Fibroblast of the conjunctiva (primary cell): ENCODE results near the gene SPEN.

Experiments used
- DNase-seq: peaks from one replicate; pipeline ENCODE4 v3.0.0-alpha.2; 2010; ENCODE audit warnings: low read depth

Gene SPEN

GRCh38 chr1:15937706-15938168 is 90.2 kb downstream of the SPEN start:
- DNase-seq: no peak

GRCh38 chr1:15938628-15939161 is 91.2 kb downstream of the SPEN start:
- no peak for DNase-seq

GRCh38 chr1:15939181-15940109 is 91.9 kb downstream of the SPEN start:
- DNase-seq: no peak

- DNase-seq: no peak
Observed at GRCh38 chr1:15940110-15941043, 92.9 kb downstream of the SPEN start.

GRCh38 chr1:15941044-15941840 is 93.7 kb downstream of the SPEN start:
- no peak for DNase-seq

- no peak for DNase-seq
Observed at GRCh38 chr1:15941899-15942660, 94.6 kb downstream of the SPEN start.

DNA sequence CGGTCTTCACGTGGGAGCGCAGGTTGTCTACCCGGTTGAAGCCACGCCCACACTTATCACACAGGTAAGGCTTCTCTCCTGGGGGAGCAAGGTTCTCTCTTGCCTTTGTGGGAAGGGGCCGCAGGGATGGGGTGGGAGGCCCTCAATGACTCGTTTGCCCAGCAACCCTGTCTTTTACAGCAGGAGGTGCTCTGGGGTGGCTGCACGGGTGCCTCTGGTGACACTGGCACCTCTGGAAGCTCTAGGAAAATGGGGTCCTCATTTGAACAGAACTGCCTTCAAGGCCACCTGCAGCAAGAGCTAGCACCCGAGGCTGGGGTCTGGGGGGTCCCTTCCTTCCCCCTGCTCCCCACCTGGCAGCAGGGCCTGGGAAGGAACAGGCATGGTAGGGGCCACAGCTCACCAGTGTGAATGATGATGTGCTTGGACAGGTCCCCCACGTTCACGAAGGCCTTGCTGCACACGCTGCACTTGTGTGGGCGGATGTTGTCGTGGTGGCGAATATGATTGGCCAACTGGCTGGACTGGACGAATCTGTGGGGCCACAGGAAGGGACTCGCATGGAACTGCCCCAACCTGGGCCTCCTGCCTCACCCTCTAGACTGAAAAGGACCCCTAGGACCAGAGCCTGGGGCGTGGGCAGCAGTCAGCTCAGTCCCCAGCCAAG is 95.3 kb downstream of the SPEN start:
- DNase-seq: no peak

DNA sequence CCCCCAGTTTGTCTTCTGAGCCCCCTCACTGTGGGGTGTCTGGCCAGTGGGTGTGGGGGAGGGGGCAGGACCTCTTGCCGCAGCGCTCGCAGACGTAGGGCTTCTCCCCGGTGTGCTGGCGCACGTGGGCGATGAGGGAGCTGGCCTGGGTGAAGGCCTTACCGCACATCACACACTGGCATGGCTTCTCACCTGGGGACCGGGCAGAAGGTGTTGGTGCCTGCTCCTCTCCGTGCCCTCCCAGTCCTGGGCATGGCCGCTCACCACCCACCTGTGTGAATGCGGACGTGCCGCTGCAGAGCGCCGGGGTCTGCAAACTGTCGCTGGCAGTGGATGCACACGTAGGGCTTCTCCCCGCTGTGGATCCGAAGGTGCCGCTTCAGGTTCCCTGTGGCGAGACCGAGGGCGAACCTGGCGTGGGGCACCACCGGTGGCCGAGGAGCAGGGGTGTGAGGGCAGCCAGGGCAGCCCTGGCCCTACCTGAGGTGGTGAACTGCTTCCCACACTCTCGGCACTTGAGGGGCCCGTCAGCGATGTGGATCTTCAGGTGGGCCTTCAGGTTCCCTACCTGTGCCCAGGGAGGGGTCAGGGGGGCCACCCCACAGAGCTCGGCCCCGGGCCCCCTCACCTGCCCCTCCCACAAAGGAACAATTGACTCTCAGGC is 96.0 kb downstream of the SPEN start:
- DNase-seq: no peak

- no peak for DNase-seq
Observed at GRCh38 chr1:15943992-15944307, 96.4 kb downstream of the SPEN start.

GRCh38 chr1:15944308-15945010 is 97.0 kb downstream of the SPEN start:
- no peak for DNase-seq

- DNase-seq: no peak
Observed at GRCh38 chr1:15945011-15945831, 97.7 kb downstream of the SPEN start.

- no peak for DNase-seq
Observed at GRCh38 chr1:15945832-15946448, 98.4 kb downstream of the SPEN start.

GRCh38 chr1:15946571-15947381 is 99.3 kb downstream of the SPEN start:
- no peak for DNase-seq

DNA sequence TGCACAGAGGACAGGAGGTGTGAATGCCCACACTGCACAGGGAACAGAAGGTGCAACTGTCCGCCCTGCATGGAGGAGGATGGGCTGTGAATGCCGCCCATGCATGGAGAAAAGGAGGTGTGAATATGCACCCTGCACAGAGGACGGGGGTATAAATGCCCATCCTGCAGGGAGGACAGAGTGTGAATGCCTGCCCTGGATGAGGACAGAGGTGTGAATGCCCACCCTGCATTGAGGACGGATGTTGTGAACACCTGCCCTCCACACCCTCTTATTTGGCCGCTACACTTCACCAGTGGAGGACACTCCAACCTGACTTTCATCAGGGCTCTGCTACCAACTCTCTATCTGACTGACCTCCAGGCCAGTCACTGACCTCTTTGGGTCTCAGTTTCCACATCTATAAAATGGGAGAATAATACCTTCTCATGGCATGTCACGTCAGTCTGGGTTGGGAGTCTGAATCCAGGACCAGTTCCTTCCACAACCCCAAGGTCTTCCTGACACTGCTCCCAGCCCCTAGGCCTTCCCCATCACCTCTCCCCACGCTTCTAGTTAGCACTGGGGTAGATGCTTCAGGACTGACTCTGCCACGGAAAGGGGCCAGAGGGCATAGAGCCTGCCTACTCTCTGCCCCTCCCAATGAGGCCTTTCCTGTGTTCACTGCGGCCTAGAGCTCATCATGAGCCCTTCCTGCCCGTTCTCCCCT is 100.0 kb downstream of the SPEN start:
- DNase-seq: no peak

- DNase-seq: no peak
Observed at GRCh38 chr1:15948091-15948591, 100.6 kb downstream of the SPEN start.
